GM23338 (cell line): Measurements from ENCODE around the gene CLK3.

Source experiments
- CREB1 ChIP-seq: fragments of 250-450 bp; sonication (Bioruptor Pico); IDR thresholded peaks from 2 replicates; pipeline ENCODE4 v1.5.0; 2020; ENCODE audit warnings: low read depth, mild to moderate bottlenecking, moderate library complexity
- CTCF ChIP-seq, 2 experiments: fragments of 200-600 bp in 1 of 2; sonication (generic) in 1 of 2; conservative IDR thresholded peaks; 2 replicates each; pipeline versions ENCODE4 v1.5.1 to v1.6.1; 2016 to 2017; ENCODE audit warnings: antibody characterized with exemption in 2 of 2, low read depth in 2 of 2, mild to moderate bottlenecking in 2 of 2, moderate library complexity in 1 of 2
- EZH2 ChIP-seq: fragments of 200-600 bp; sonication (generic); IDR thresholded peaks from one replicate; pipeline ENCODE4 v1.8.0; 2017; ENCODE audit warnings: antibody characterized with exemption, mild to moderate bottlenecking, low read depth; ENCODE audit not compliant: unreplicated experiment
- EZH2phosphoT487 ChIP-seq: fragments of 200-600 bp; sonication (generic); IDR thresholded peaks from one replicate; pipeline ENCODE4 v1.8.1; 2018; ENCODE audit warnings: antibody characterized with exemption; ENCODE audit not compliant: unreplicated experiment
- NANOG ChIP-seq: IDR thresholded peaks from 2 replicates; pipeline ENCODE4 v1.6.1; 2016; ENCODE audit warnings: antibody characterized with exemption, borderline replicate concordance
- POLR2AphosphoS5 ChIP-seq: IDR thresholded peaks from 2 replicates; pipeline ENCODE4 v1.6.1; 2016; ENCODE audit warnings: antibody characterized with exemption, low read depth
- REST ChIP-seq: IDR thresholded peaks from one replicate; pipeline ENCODE4 v1.6.1; 2018; ENCODE audit warnings: antibody characterized with exemption; ENCODE audit not compliant: unreplicated experiment

GRCh38 chr15:74592222-74592621, 23.4 kb upstream of the CLK3 start:
- no peak for TF ChIP-seq CTCF (conservative IDR thresholded peaks at IDR 0.05; ENCODE audit: low read depth in 2 of 2)
- TF ChIP-seq REST, result no peak
- no peak for TF ChIP-seq POLR2AphosphoS5
- TF ChIP-seq NANOG, result no peak
- no peak for TF ChIP-seq EZH2
- no peak for TF ChIP-seq EZH2phosphoT487
- no peak for TF ChIP-seq CREB1 (CRISPR knock-in tag)
